SK-N-SH (cell line): ENCODE measurements around the gene SLC25A51. TPM values are rescaled to one million over a fixed set of nuclear protein-coding genes. Genes with fewer than 3 reads are reported as not detected.

ENCODE experiments used
- CTCF ChIA-PET: fragments of 300-600, 350-600 bp; formaldehyde crosslinking; extraction: SDS; loops from one replicate; lab custom pipeline; 2021; lab: Yijun Ruan, JAX
- POLR2A ChIA-PET: fragments of 350-600 bp; sonication (Branson Sonifier 250); formaldehyde crosslinking; extraction: SDS; loops from one replicate; lab custom pipeline; 2020; ENCODE audit warnings: antibody characterized with exemption, inconsistent platforms; lab: Yijun Ruan, JAX
- DNase-seq: peaks from one replicate; pipeline ENCODE4 v3.0.0; 2012
- H2AFZ ChIP-seq: fragments of 200-600 bp; sonication (generic); 2 replicates; pipeline ENCODE4 v1.8.1; 2016; ENCODE audit warnings: antibody characterized with exemption, mild to moderate bottlenecking, low read depth
- H3F3A ChIP-seq: fragments of 200-600 bp; sonication (generic); replicated peaks from 2 replicates; pipeline ENCODE3; 2016; ENCODE audit warnings: antibody characterized with exemption, mild to moderate bottlenecking; ENCODE audit not compliant: insufficient read depth
- H3K27ac ChIP-seq, 2 experiments: fragments of 200-500 bp in 1 of 2; fragments of 200-600 bp in 1 of 2; sonication (Bioruptor generic) in 1 of 2; sonication (generic), shearing (Covaris generic) in 1 of 2; 2 replicates each; pipeline versions ENCODE4 v1.5.1 to v1.6.1; 2014 to 2016; ENCODE audit warnings: low read depth in 2 of 2, inconsistent platforms in 1 of 2, low read length in 1 of 2, mild to moderate bottlenecking in 1 of 2, mixed read lengths in 1 of 2
- H3K27me3 ChIP-seq: fragments of 200-600 bp; sonication (generic), shearing (Covaris generic); 2 replicates; pipeline ENCODE4 v1.6.1; 2016; ENCODE audit warnings: mixed run types; ENCODE audit not compliant: insufficient read depth
- H3K36me3 ChIP-seq, 2 experiments: fragments of 200-500 bp in 1 of 2; fragments of 200-600 bp in 1 of 2; sonication (Bioruptor generic) in 1 of 2; sonication (generic) in 1 of 2; replicated peaks in 1 of 2; 2 replicates each; pipeline versions ENCODE3 to v1.5.1; 2014 to 2016; ENCODE audit warnings: low read length in 1 of 2, mild to moderate bottlenecking in 1 of 2; ENCODE audit not compliant: insufficient read depth in 2 of 2, control insufficient read depth in 1 of 2
- H3K4me1 ChIP-seq, 2 experiments: fragments of 200-500 bp in 1 of 2; fragments of 200-600 bp in 1 of 2; sonication (Bioruptor generic) in 1 of 2; sonication (generic), shearing (Covaris generic) in 1 of 2; 2 replicates each; pipeline versions ENCODE4 v1.5.1 to v1.6.1; 2014 to 2016; ENCODE audit warnings: low read depth in 1 of 2, low read length in 1 of 2, mixed run types in 1 of 2; ENCODE audit not compliant: insufficient read depth in 2 of 2, control insufficient read depth in 1 of 2
- H3K4me2 ChIP-seq: fragments of 200-600 bp; sonication (generic), shearing (Covaris generic); 2 replicates; pipeline ENCODE4 v1.6.1; 2017; ENCODE audit warnings: mixed run types
- H3K4me3 ChIP-seq, 2 experiments: fragments of 200-500 bp in 1 of 2; fragments of 200-600 bp in 1 of 2; sonication (Bioruptor generic) in 1 of 2; sonication (generic), shearing (Covaris generic) in 1 of 2; 2 replicates each; pipeline versions ENCODE4 v1.5.1 to v1.8.1; 2014 to 2016; ENCODE audit warnings: low read depth in 2 of 2, inconsistent platforms in 1 of 2, low read length in 1 of 2, mild to moderate bottlenecking in 1 of 2, mixed read lengths in 1 of 2, moderate library complexity in 1 of 2
- H3K79me2 ChIP-seq: fragments of 200-600 bp; sonication (generic); 2 replicates; pipeline ENCODE4 v1.8.1; 2017; ENCODE audit warnings: mild to moderate bottlenecking; ENCODE audit not compliant: insufficient read depth
- H3K9ac ChIP-seq: fragments of 200-600 bp; sonication (generic); 2 replicates; pipeline ENCODE4 v1.6.1; 2017; ENCODE audit warnings: mixed run types
- H3K9me2 ChIP-seq: fragments of 200-600 bp; sonication (generic); 2 replicates; pipeline ENCODE4 v1.6.1; 2017; ENCODE audit warnings: mixed run types
- H3K9me3 ChIP-seq: fragments of 200-600 bp; sonication (generic); 2 replicates; pipeline ENCODE4 v1.6.1; 2017; ENCODE audit warnings: mixed run types, mild to moderate bottlenecking, moderate library complexity
- H4K20me1 ChIP-seq: fragments of 200-600 bp; sonication (generic); 2 replicates; pipeline ENCODE4 v1.6.1; 2017; ENCODE audit warnings: mild to moderate bottlenecking, mixed run types; ENCODE audit not compliant: insufficient read depth
- CHD2 ChIP-seq: fragments of 150-350 bp; IDR thresholded peaks from 2 replicates; pipeline ENCODE4 v1.6.1; 2018; ENCODE audit warnings: low read length; ENCODE audit not compliant: partially characterized antibody
- ELF1 ChIP-seq: IDR thresholded peaks from 2 replicates; pipeline ENCODE4 v1.4.0; 2012
- EP300 ChIP-seq, 2 experiments: IDR thresholded peaks; 2 replicates each; pipeline versions ENCODE4 v1.4.0 to v1.6.1; 2012; ENCODE audit warnings: borderline replicate concordance in 1 of 2, low read depth in 1 of 2, low read length in 1 of 2
- FOSL2 ChIP-seq: IDR thresholded peaks from 2 replicates; pipeline ENCODE4 v1.4.0; 2012; ENCODE audit warnings: low read depth, mild to moderate bottlenecking, moderate library complexity, borderline replicate concordance
- FOXJ3 ChIP-seq: sonication (generic); formaldehyde crosslinking; IDR thresholded peaks from 2 replicates; pipeline ENCODE4 v1.5.1; 2020; ENCODE audit warnings: mild to moderate bottlenecking, missing genetic modification reagents
- FOXM1 ChIP-seq: IDR thresholded peaks from 2 replicates; pipeline ENCODE4 v1.4.0; 2012; ENCODE audit warnings: low read depth, mild to moderate bottlenecking
- GABPA ChIP-seq: IDR thresholded peaks from 2 replicates; pipeline ENCODE4 v1.4.0; 2012; ENCODE audit warnings: low read depth, mild to moderate bottlenecking
- GATA2 ChIP-seq: sonication (generic); formaldehyde crosslinking; IDR thresholded peaks from 2 replicates; pipeline ENCODE4 v1.5.0; 2020; ENCODE audit warnings: mild to moderate bottlenecking, missing genetic modification reagents
- JUND ChIP-seq: IDR thresholded peaks from 2 replicates; pipeline ENCODE4 v1.4.0; 2012
- MEF2A ChIP-seq: IDR thresholded peaks from 2 replicates; pipeline ENCODE4 v1.4.0; 2012; ENCODE audit warnings: low read depth, borderline replicate concordance
- MXI1 ChIP-seq: IDR thresholded peaks from 2 replicates; pipeline ENCODE4 v1.6.1; 2012; ENCODE audit warnings: mild to moderate bottlenecking, low read depth, low read length, improper control_type of control experiment
- NFIC ChIP-seq: IDR thresholded peaks from 2 replicates; pipeline ENCODE4 v1.4.0; 2012; ENCODE audit warnings: borderline replicate concordance
- NRF1 ChIP-seq: IDR thresholded peaks from 2 replicates; pipeline ENCODE4 v1.6.1; 2012; ENCODE audit warnings: low read depth, mild to moderate bottlenecking, low read length
- POLR2AphosphoS5 ChIP-seq: IDR thresholded peaks from 2 replicates; pipeline ENCODE4 v1.6.1; 2012; ENCODE audit warnings: low read depth, low read length
- RAD21 ChIP-seq: IDR thresholded peaks from 2 replicates; pipeline ENCODE4 v1.6.1; 2012; ENCODE audit warnings: mild to moderate bottlenecking, low read length
- RCOR1 ChIP-seq: fragments of 150-350 bp; IDR thresholded peaks from 2 replicates; pipeline ENCODE4 v1.6.1; 2017; ENCODE audit warnings: antibody characterized with exemption, low read length
- REST ChIP-seq: IDR thresholded peaks from 2 replicates; pipeline ENCODE4 v1.6.1; 2012; ENCODE audit warnings: mild to moderate bottlenecking, low read depth, low read length, moderate library complexity
- RXRA ChIP-seq: IDR thresholded peaks from 2 replicates; pipeline ENCODE4 v1.4.0; 2012; ENCODE audit warnings: low read depth, mild to moderate bottlenecking, borderline replicate concordance
- SIN3A ChIP-seq: IDR thresholded peaks from 2 replicates; pipeline ENCODE4 v1.6.1; 2012; ENCODE audit warnings: low read depth, mild to moderate bottlenecking, low read length, moderate library complexity, borderline replicate concordance
- TCF12 ChIP-seq: IDR thresholded peaks from 2 replicates; pipeline ENCODE4 v1.4.0; 2012
- TEAD4 ChIP-seq: IDR thresholded peaks from 2 replicates; pipeline ENCODE4 v1.4.0; 2012; ENCODE audit warnings: mild to moderate bottlenecking, borderline replicate concordance; ENCODE audit not compliant: insufficient read depth
- YY1 ChIP-seq: IDR thresholded peaks from 2 replicates; pipeline ENCODE4 v1.4.0; 2012; ENCODE audit warnings: low read depth, mild to moderate bottlenecking
- ZBTB33 ChIP-seq: IDR thresholded peaks from 2 replicates; pipeline ENCODE4 v1.4.0; 2012; ENCODE audit warnings: low read depth, borderline replicate concordance
- WGBS: methylation state at CpG from one replicate; pipeline ENCODE4 v1.1.6; 2017; ENCODE audit warnings: low lambda C conversion rate; 5-methylcytosine and 5-hydroxymethylcytosine counted together
- polyA plus RNA-seq, 3 experiments: library from polyadenylated mRNA; depleted of rRNA; stranded (reverse); fragments of >200 nt; gene quantifications; 2 replicates each; pipeline ENCODE4 v1.2.3, GENCODE V29; 2012
- TF ChIP-seq, protein P1 (sequence below): IDR thresholded peaks from 2 replicates; pipeline ENCODE4 v1.4.0; 2012; ENCODE audit warnings: low read depth
- TF ChIP-seq, protein P2 (sequence below): IDR thresholded peaks from 2 replicates; pipeline ENCODE4; 2012
- TF ChIP-seq, protein P3 (sequence below): fragments of 150-350 bp; IDR thresholded peaks from 2 replicates; pipeline ENCODE4 v1.6.1; 2017; ENCODE audit warnings: antibody characterized with exemption, low read length, low read depth, borderline replicate concordance

Gene SLC25A51
- polyA plus RNA-seq (2012; rRNA removed) = 13.3 and 14.9 TPM in 2 replicates
- 13.0 and 16.1 TPM in 2 replicates for polyA plus RNA-seq (2012; cell fraction: cytosol; rRNA removed)
- polyA plus RNA-seq (2012; cell fraction: nucleus; rRNA removed) = 15.7 and 22.1 TPM in 2 replicates

GRCh38 chr9:37903647-37904444 is at the start of gene SLC25A51:
TSS of gene SLC25A51 (minus strand) at chr9:37904127. CDS start at chr9:37888550, 15,577 bp downstream.
- peak within 1 kb of the TSS; percentile 92 for H2AFZ ChIP-seq
- no peaks in the 10 kb centered on the region for H3K9me3 ChIP-seq
- ChIA-PET CTCF (interaction anchor here (0.7 to 5.0 kb wide), 11 partner anchors 10 to 456 kb away, joined by 3 to 31 read pairs (median 3); partner anchors contain the start of gene FBXO10), POLR2A (no interaction called here)
- DNase-seq = peak; percentile 98
- peak within 1 kb of the TSS; percentile 56 to 78 for H3K27ac ChIP-seq
- no peaks in the 10 kb centered on the region for H3K9me2 ChIP-seq
- peaks cover 5% of the 10 kb centered on the region for H3F3A ChIP-seq
- peak within 1 kb of the TSS; percentile 75 to 93 for H3K4me3 ChIP-seq
- H3K36me3 ChIP-seq = peaks cover 0 to 4% of the 10 kb centered on the region in 2 experiments
- peak within 1 kb of the TSS; percentile 82 for H3K4me2 ChIP-seq
- peaks cover 39% of the 10 kb centered on the region for H3K79me2 ChIP-seq
- H3K9ac ChIP-seq = peak within 1 kb of the TSS; percentile 56
- H3K4me1 ChIP-seq = peaks cover 4 to 22% of the 10 kb centered on the region in 2 experiments; a peak in 3 of 4 replicates
- WGBS = 0% methylated on average over 9 of the region's 84 CpGs
- H3K27me3 ChIP-seq = no peaks in the 10 kb centered on the region
- H4K20me1 ChIP-seq = no peaks in the 10 kb centered on the region
- TF ChIP-seq NRF1 (peak; percentile 79), TEAD4 (no peak; the same call in 1 of the 2 replicates), RXRA (no peak), NFIC (no peak), RAD21 (peak; percentile 69), JUND (no peak), MXI1 (peak; percentile 92; the same call in 1 of the 2 replicates), ELF1 (peak; percentile 46; the same call in 1 of the 2 replicates), EP300 (IDR thresholded peaks at IDR 0.05; ENCODE audit: borderline replicate concordance in 1 of 2, low read depth in 1 of 2, low read length in 1 of 2) (peak; percentile 22 to 28; a peak in 1 of 4 replicates), POLR2AphosphoS5 (peak; percentile 37; the same call in 1 of the 2 replicates), SIN3A (peak; percentile 94; the same call in 1 of the 2 replicates), REST (peak; percentile 55; the same call in 1 of the 2 replicates), FOSL2 (no peak), GATA2 (CRISPR knock-in tag) (no peak), RCOR1 (peak; percentile 36; the same call in 1 of the 2 replicates), FOXJ3 (CRISPR knock-in tag) (no peak), YY1 (peak; percentile 86), FOXM1 (no peak), TCF12 (no peak), ZBTB33 (peak; percentile 57; the same call in 1 of the 2 replicates), MEF2A (no peak), CHD2 (peak; percentile 83), GABPA (no peak)
- TF ChIP-seq, protein P1, sequence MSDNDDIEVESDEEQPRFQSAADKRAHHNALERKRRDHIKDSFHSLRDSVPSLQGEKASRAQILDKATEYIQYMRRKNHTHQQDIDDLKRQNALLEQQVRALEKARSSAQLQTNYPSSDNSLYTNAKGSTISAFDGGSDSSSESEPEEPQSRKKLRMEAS = peak; percentile 91
- TF ChIP-seq, protein P2, sequence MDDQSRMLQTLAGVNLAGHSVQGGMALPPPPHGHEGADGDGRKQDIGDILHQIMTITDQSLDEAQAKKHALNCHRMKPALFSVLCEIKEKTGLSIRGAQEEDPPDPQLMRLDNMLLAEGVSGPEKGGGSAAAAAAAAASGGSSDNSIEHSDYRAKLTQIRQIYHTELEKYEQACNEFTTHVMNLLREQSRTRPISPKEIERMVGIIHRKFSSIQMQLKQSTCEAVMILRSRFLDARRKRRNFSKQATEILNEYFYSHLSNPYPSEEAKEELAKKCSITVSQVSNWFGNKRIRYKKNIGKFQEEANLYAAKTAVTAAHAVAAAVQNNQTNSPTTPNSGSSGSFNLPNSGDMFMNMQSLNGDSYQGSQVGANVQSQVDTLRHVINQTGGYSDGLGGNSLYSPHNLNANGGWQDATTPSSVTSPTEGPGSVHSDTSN = peak; percentile 38
- TF ChIP-seq, protein P3, sequence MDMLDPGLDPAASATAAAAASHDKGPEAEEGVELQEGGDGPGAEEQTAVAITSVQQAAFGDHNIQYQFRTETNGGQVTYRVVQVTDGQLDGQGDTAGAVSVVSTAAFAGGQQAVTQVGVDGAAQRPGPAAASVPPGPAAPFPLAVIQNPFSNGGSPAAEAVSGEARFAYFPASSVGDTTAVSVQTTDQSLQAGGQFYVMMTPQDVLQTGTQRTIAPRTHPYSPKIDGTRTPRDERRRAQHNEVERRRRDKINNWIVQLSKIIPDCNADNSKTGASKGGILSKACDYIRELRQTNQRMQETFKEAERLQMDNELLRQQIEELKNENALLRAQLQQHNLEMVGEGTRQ = peak; percentile 73
